Erythroblast (primary cell): ENCODE data around the gene CCDC57.

Experiments
- GATA1 ChIP-seq: IDR thresholded peaks from 2 replicates; pipeline ENCODE4 v1.6.1; 2011; ENCODE audit warnings: low read depth, mild to moderate bottlenecking, control low read depth, low read length, moderate library complexity
- POLR2A ChIP-seq: IDR thresholded peaks from 2 replicates; pipeline ENCODE4 v1.6.1; 2011; ENCODE audit warnings: mild to moderate bottlenecking, low read length

- TF ChIP-seq GATA1 = no peak
- no peak for TF ChIP-seq POLR2A
Observed at GRCh38 chr17:82157046-82158035, 55.3 kb downstream of the CCDC57 start.
